ENCODE data around the gene CEMP1. TPM values are rescaled to one million over a fixed set of nuclear protein-coding genes. Genes with fewer than 3 reads are reported as not detected.
A peak's percentile ranks its signal among the peaks of the same experiment; 100 is the strongest.
"Not testable (repeated sequence)": the region's sequence is repeated elsewhere in the genome, so short reads cannot be mapped to it uniquely, and the experiment has no call there.

Gene CEMP1, protein sequence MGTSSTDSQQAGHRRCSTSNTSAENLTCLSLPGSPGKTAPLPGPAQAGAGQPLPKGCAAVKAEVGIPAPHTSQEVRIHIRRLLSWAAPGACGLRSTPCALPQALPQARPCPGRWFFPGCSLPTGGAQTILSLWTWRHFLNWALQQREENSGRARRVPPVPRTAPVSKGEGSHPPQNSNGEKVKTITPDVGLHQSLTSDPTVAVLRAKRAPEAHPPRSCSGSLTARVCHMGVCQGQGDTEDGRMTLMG
- not detected for polyA plus RNA-seq (2013, experiment 1 of 2)
- polyA plus RNA-seq (2013, experiment 2 of 2): 0.03 TPM

GRCh38 chr16:2531371-2531695 lies at the start of gene CEMP1:
TSS of gene CEMP1 (minus strand) at chr16:2531408. CDS start at chr16:2531073, 335 bp downstream.
- peaks cover 12 to 25% of the 10 kb centered on the region in 2 donors for H3K36me3 ChIP-seq (replicated peaks in 1 of 2; ENCODE audit: control insufficient read depth in 2 of 2, insufficient read depth in 2 of 2, low read length in 2 of 2)
- no peaks in the 10 kb centered on the region for H3K9me3 ChIP-seq (replicated peaks in 1 of 2; ENCODE audit: control insufficient read depth in 2 of 2, insufficient read depth in 1 of 2, low read depth in 1 of 2, low read length in 2 of 2)
- WGBS, 2 donors (ENCODE audit: extremely low coverage in 2 of 2, insufficient read length in 2 of 2, insufficient replicate concordance in 1 of 2): no CpG with 5 or more reads among the region's 11 CpGs
- H3K23ac ChIP-seq (ENCODE audit: low read depth, low read length, poor library complexity): peak within 1 kb of the TSS; percentile 99
- H3K9ac ChIP-seq (ENCODE audit: low read depth, low read length, poor library complexity): peak within 1 kb of the TSS; percentile 92
- peak within 1 kb of the TSS; percentile 53 to 85 for H3K4me3 ChIP-seq (ENCODE audit: low read length in 2 of 2)
- H2BK120ac ChIP-seq (ENCODE audit: low read depth, low read length): no peak within 1 kb of the TSS
- H4K91ac ChIP-seq (ENCODE audit: low read depth, low read length, poor library complexity): no peak within 1 kb of the TSS
- peaks cover 0 to 2% (median 0%) of the 10 kb centered on the region in 3 experiments for H3K27me3 ChIP-seq (ENCODE audit: control insufficient read depth in 3 of 3, insufficient read depth in 3 of 3, low read depth in 1 of 3, low read length in 3 of 3)
- peak within 1 kb of the TSS; percentile 95 for H2BK5ac ChIP-seq (ENCODE audit: low read length)
- peak within 1 kb of the TSS; percentile 84 for H2AFZ ChIP-seq (ENCODE audit: low read length)
- H3K18ac ChIP-seq (ENCODE audit: low read length): peak within 1 kb of the TSS; percentile 95
- no peak for DNase-seq (ENCODE audit: low spot score)
- peaks cover 7% of the 10 kb centered on the region for H3K79me1 ChIP-seq (ENCODE audit: low read depth, low read length)
- H3K4ac ChIP-seq (ENCODE audit: low read length): peak within 1 kb of the TSS; percentile 84
- H2AK5ac ChIP-seq (ENCODE audit: low read depth, low read length): peak within 1 kb of the TSS; percentile 92
- peak within 1 kb of the TSS; percentile 84 for H2BK12ac ChIP-seq (ENCODE audit: low read length)
- peak within 1 kb of the TSS; percentile 49 for H3K27ac ChIP-seq (replicated peaks; ENCODE audit: low read length)
- peak within 1 kb of the TSS; percentile 96 for H3K4me2 ChIP-seq (ENCODE audit: insufficient read depth, low read length, poor library complexity, severe bottlenecking)
- peak within 1 kb of the TSS; percentile 23 for H4K8ac ChIP-seq (ENCODE audit: low read depth, low read length)
- peak within 1 kb of the TSS; percentile 97 for H3K14ac ChIP-seq (ENCODE audit: low read length)
- peak within 1 kb of the TSS; percentile 85 for H2BK15ac ChIP-seq (ENCODE audit: low read length)
- H3K4me1 ChIP-seq (ENCODE audit: control insufficient read depth in 2 of 2, insufficient read depth in 1 of 2, low read depth in 1 of 2, low read length in 2 of 2): peaks cover 6 to 18% of the 10 kb centered on the region in 2 donors

DNA sequence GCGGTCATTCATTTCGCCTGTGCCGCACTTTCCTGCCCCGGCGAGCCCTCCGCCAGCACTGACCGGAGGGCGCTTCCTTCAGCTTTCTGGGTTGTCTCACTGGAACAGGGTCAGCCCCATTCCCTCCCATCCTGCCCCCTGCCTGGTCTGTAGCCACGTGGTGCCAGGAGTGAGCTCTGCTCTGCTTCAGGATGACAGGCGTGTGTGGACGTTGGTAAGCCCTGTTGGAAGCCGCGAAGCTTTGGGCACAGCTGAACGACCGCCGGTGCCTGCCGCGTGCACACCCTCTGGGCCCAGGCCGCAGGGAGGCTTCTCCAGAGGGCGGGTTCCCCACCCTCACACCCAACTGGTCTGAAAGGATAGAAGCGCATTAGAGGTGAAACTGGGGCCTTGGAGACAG lies 49.6 kb upstream of the CEMP1 start:
- not testable (repeated sequence) for H3K18ac ChIP-seq (ENCODE audit: low read length); H3K4me2 ChIP-seq (ENCODE audit: insufficient read depth, low read length, poor library complexity, severe bottlenecking); H3K9me3 ChIP-seq (replicated peaks in 1 of 2; ENCODE audit: control insufficient read depth in 2 of 2, insufficient read depth in 1 of 2, low read depth in 1 of 2, low read length in 2 of 2); H3K27ac ChIP-seq (replicated peaks; ENCODE audit: low read length); H2BK120ac ChIP-seq (ENCODE audit: low read depth, low read length); H2BK15ac ChIP-seq (ENCODE audit: low read length); DNase-seq (ENCODE audit: low spot score); H2BK5ac ChIP-seq (ENCODE audit: low read length); H3K14ac ChIP-seq (ENCODE audit: low read length); H3K4ac ChIP-seq (ENCODE audit: low read length); H4K8ac ChIP-seq (ENCODE audit: low read depth, low read length); H2AFZ ChIP-seq (ENCODE audit: low read length); H4K91ac ChIP-seq (ENCODE audit: low read depth, low read length, poor library complexity); H3K23ac ChIP-seq (ENCODE audit: low read depth, low read length, poor library complexity); H3K79me1 ChIP-seq (ENCODE audit: low read depth, low read length); H3K4me1 ChIP-seq (ENCODE audit: control insufficient read depth in 2 of 2, insufficient read depth in 1 of 2, low read depth in 1 of 2, low read length in 2 of 2); H3K27me3 ChIP-seq (ENCODE audit: control insufficient read depth in 3 of 3, insufficient read depth in 3 of 3, low read depth in 1 of 3, low read length in 3 of 3); H3K4me3 ChIP-seq (ENCODE audit: low read length in 2 of 2); H2AK5ac ChIP-seq (ENCODE audit: low read depth, low read length); H2BK12ac ChIP-seq (ENCODE audit: low read length); H3K9ac ChIP-seq (ENCODE audit: low read depth, low read length, poor library complexity)
- H3K36me3 ChIP-seq (replicated peaks in 1 of 2; ENCODE audit: control insufficient read depth in 2 of 2, insufficient read depth in 2 of 2, low read length in 2 of 2): peaks cover 1 to 12% of the 10 kb centered on the region in 2 donors
- no CpG with 5 or more reads among the region's 21 CpGs for WGBS, 2 donors (ENCODE audit: extremely low coverage in 2 of 2, insufficient read length in 2 of 2, insufficient replicate concordance in 1 of 2)

DNA sequence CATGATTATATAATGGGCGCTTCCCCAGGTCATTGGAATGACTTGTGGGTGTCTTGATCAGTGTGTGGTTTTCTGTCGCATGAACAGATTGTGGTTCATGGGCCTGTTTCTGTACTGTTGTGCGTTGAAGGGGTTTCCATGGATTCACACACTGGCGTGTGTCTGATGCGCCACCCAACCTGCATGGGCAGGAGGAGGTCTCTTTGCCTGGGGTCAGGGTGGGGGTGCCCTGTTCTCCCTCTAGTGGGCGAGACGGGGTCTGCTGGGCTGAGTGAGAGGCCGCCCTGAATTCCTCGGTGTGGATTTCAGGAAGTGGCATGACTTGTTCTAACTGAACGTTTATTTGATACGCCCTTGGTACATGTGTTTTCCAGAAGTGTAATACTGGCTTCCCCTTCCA lies 48.9 kb upstream of the CEMP1 start:
- WGBS, 2 donors (ENCODE audit: extremely low coverage in 2 of 2, insufficient read length in 2 of 2, insufficient replicate concordance in 1 of 2): no CpG with 5 or more reads among the region's 11 CpGs
- not testable (repeated sequence) for H3K9me3 ChIP-seq (replicated peaks in 1 of 2; ENCODE audit: control insufficient read depth in 2 of 2, insufficient read depth in 1 of 2, low read depth in 1 of 2, low read length in 2 of 2); H3K14ac ChIP-seq (ENCODE audit: low read length)

DNA sequence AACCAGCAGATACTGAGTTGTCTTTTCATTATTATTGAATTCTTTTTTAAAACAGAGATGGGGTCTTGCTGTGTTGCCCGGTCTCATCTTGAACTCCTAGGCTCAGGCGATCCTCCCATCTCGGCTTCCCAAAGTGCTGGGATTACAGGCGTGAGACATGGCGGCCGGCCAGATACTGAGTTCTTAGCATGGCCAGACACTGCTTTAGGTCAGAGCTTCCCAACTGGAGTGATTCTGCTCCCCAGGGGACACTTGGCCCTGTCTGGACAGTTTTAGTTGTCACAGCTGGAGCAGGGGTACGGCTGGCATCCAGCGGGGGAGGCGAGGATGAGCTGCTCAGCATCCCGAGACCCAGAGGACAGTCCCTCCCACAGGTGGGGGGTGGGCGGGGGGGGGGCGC lies 47.7 kb upstream of the CEMP1 start:
- H3K79me1 ChIP-seq (ENCODE audit: low read depth, low read length); H3K23ac ChIP-seq (ENCODE audit: low read depth, low read length, poor library complexity); H4K8ac ChIP-seq (ENCODE audit: low read depth, low read length); H3K9ac ChIP-seq (ENCODE audit: low read depth, low read length, poor library complexity); H3K14ac ChIP-seq (ENCODE audit: low read length); H3K27ac ChIP-seq (replicated peaks; ENCODE audit: low read length); H2BK120ac ChIP-seq (ENCODE audit: low read depth, low read length); H2BK15ac ChIP-seq (ENCODE audit: low read length); H3K36me3 ChIP-seq (replicated peaks in 1 of 2; ENCODE audit: control insufficient read depth in 2 of 2, insufficient read depth in 2 of 2, low read length in 2 of 2); H3K9me3 ChIP-seq (replicated peaks in 1 of 2; ENCODE audit: control insufficient read depth in 2 of 2, insufficient read depth in 1 of 2, low read depth in 1 of 2, low read length in 2 of 2); H3K4me2 ChIP-seq (ENCODE audit: insufficient read depth, low read length, poor library complexity, severe bottlenecking); H2AFZ ChIP-seq (ENCODE audit: low read length); H3K4me3 ChIP-seq (ENCODE audit: low read length in 2 of 2); H3K4ac ChIP-seq (ENCODE audit: low read length); DNase-seq (ENCODE audit: low spot score); H2BK5ac ChIP-seq (ENCODE audit: low read length); H3K27me3 ChIP-seq (ENCODE audit: control insufficient read depth in 3 of 3, insufficient read depth in 3 of 3, low read depth in 1 of 3, low read length in 3 of 3); H2AK5ac ChIP-seq (ENCODE audit: low read depth, low read length); H3K18ac ChIP-seq (ENCODE audit: low read length); H4K91ac ChIP-seq (ENCODE audit: low read depth, low read length, poor library complexity); H2BK12ac ChIP-seq (ENCODE audit: low read length); H3K4me1 ChIP-seq (ENCODE audit: control insufficient read depth in 2 of 2, insufficient read depth in 1 of 2, low read depth in 1 of 2, low read length in 2 of 2): not testable (repeated sequence)
- WGBS, 2 donors (ENCODE audit: extremely low coverage in 2 of 2, insufficient read length in 2 of 2, insufficient replicate concordance in 1 of 2): no CpG with 5 or more reads among the region's 12 CpGs

More for the DNA sequence above, 48.9 kb upstream of the CEMP1 start:
- H3K18ac ChIP-seq (ENCODE audit: low read length); H2AFZ ChIP-seq (ENCODE audit: low read length); H3K79me1 ChIP-seq (ENCODE audit: low read depth, low read length); H4K91ac ChIP-seq (ENCODE audit: low read depth, low read length, poor library complexity); H3K4me1 ChIP-seq (ENCODE audit: control insufficient read depth in 2 of 2, insufficient read depth in 1 of 2, low read depth in 1 of 2, low read length in 2 of 2); H2BK120ac ChIP-seq (ENCODE audit: low read depth, low read length); H2BK5ac ChIP-seq (ENCODE audit: low read length); H2BK12ac ChIP-seq (ENCODE audit: low read length); H3K27me3 ChIP-seq (ENCODE audit: control insufficient read depth in 3 of 3, insufficient read depth in 3 of 3, low read depth in 1 of 3, low read length in 3 of 3); H4K8ac ChIP-seq (ENCODE audit: low read depth, low read length); H3K4ac ChIP-seq (ENCODE audit: low read length); H2AK5ac ChIP-seq (ENCODE audit: low read depth, low read length); H3K23ac ChIP-seq (ENCODE audit: low read depth, low read length, poor library complexity); H3K4me3 ChIP-seq (ENCODE audit: low read length in 2 of 2); H3K4me2 ChIP-seq (ENCODE audit: insufficient read depth, low read length, poor library complexity, severe bottlenecking); DNase-seq (ENCODE audit: low spot score); H3K27ac ChIP-seq (replicated peaks; ENCODE audit: low read length); H3K36me3 ChIP-seq (replicated peaks in 1 of 2; ENCODE audit: control insufficient read depth in 2 of 2, insufficient read depth in 2 of 2, low read length in 2 of 2); H2BK15ac ChIP-seq (ENCODE audit: low read length); H3K9ac ChIP-seq (ENCODE audit: low read depth, low read length, poor library complexity): not testable (repeated sequence)

All from neuronal stem cell (in vitro differentiated cells).